Left lung (tissue), 10 donors: Measurements from ENCODE around the gene STXBP4. TPM values are rescaled to one million over a fixed set of nuclear protein-coding genes. Genes with fewer than 3 reads are reported as not detected.
"Not testable (repeated sequence)": the region's sequence is repeated elsewhere in the genome, so short reads cannot be mapped to it uniquely, and the experiment has no call there.

Source experiments
- ATAC-seq: fragments of 200-7000 bp; cut with Tn5 transposase; one replicate; pipeline ENCODE4 v1.9.1; 2020; ENCODE audit warnings: moderate library complexity
- DNase-seq, 4 donors: peaks; one replicate each; pipeline ENCODE4 v3.0.0-alpha.2; 2013 to 2020
- H3K27ac ChIP-seq, 2 donors: fragments of 200-600 bp; sonication (generic) in 1 of 2; one replicate each; pipeline versions ENCODE4 v1.5.0 to v1.8.0; 2020 to 2021
- H3K27me3 ChIP-seq, 2 donors: fragments of 200-600 bp; sonication (generic) in 1 of 2; one replicate each; pipeline versions ENCODE4 v1.5.0 to v1.8.0; 2020 to 2021
- H3K36me3 ChIP-seq, 2 donors: fragments of 200-600 bp; sonication (generic) in 1 of 2; one replicate each; pipeline versions ENCODE4 v1.5.0 to v1.8.0; 2020 to 2021
- H3K4me1 ChIP-seq, 2 donors: fragments of 200-600 bp; one replicate each; pipeline ENCODE4 v1.8.0; 2021
- H3K4me3 ChIP-seq, 2 donors: fragments of 200-600 bp; sonication (generic) in 1 of 2; one replicate each; pipeline versions ENCODE4 v1.5.0 to v1.8.0; 2020 to 2021; ENCODE audit warnings: mild to moderate bottlenecking in 1 of 2
- H3K9me3 ChIP-seq, 2 donors: fragments of 200-600 bp; sonication (generic) in 1 of 2; one replicate each; pipeline versions ENCODE4 v1.5.0 to v1.8.0; 2020 to 2021
- intact Hi-C, 2 donors: fragments of 100-400 bp; cut with DNase I; formaldehyde crosslinking; loops; one replicate each; pipeline versions ENCODE4 v1.11.2 to v1.14.2; 2022
- polyA plus RNA-seq, 6 donors: library from polyadenylated mRNA; unstranded; fragments of 120-200 nt; gene quantifications; one replicate each; pipeline ENCODE4 v1.2.1, GENCODE V29; 2013; ENCODE audit not compliant: insufficient read length in 6 of 6
- total RNA-seq, 2 donors: library from RNA; stranded (reverse); fragmentation: NEBNext Ultra II Directional; extraction: Animal tissue kit (Norgen Biotek cat#: 25700); gene quantifications; one replicate each; pipeline ENCODE4 v1.2.1, GENCODE V29; 2021
- TF ChIP-seq, protein P1 (sequence below), 2 donors: fragments of 200-600 bp; sonication (generic) in 1 of 2; IDR thresholded peaks; one replicate each; pipeline versions ENCODE4 v1.5.0 to v1.8.0; 2021; ENCODE audit warnings: antibody characterized with exemption in 2 of 2
- donor health status: DM: no; HTN: yes; CAD: no.
- donor health status: DM: no; HTN: no; CAD: no.

The STXBP4 gene
- total and polyA plus RNA-seq, 8 donors: 12.7 to 22.0 (median 15.5) TPM

GRCh38 chr17:55068862-55069811 lies 100.6 kb downstream of the STXBP4 start:
- Histone ChIP-seq H3K27ac (no peak overlapping the region), H3K9me3 (no peaks in the 10 kb centered on the region), H3K4me1 (no peaks in the 10 kb centered on the region), H3K27me3 (no peaks in the 10 kb centered on the region), H3K36me3 (peaks cover 0 to 5% of the 10 kb centered on the region in 2 donors), H3K4me3 (no peak overlapping the region)
- TF ChIP-seq, protein P1, sequence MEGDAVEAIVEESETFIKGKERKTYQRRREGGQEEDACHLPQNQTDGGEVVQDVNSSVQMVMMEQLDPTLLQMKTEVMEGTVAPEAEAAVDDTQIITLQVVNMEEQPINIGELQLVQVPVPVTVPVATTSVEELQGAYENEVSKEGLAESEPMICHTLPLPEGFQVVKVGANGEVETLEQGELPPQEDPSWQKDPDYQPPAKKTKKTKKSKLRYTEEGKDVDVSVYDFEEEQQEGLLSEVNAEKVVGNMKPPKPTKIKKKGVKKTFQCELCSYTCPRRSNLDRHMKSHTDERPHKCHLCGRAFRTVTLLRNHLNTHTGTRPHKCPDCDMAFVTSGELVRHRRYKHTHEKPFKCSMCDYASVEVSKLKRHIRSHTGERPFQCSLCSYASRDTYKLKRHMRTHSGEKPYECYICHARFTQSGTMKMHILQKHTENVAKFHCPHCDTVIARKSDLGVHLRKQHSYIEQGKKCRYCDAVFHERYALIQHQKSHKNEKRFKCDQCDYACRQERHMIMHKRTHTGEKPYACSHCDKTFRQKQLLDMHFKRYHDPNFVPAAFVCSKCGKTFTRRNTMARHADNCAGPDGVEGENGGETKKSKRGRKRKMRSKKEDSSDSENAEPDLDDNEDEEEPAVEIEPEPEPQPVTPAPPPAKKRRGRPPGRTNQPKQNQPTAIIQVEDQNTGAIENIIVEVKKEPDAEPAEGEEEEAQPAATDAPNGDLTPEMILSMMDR (IDR thresholded peaks at IDR 0.05): no peak
- ATAC-seq: no peak
- peak in 1 of 4 donors; percentile 8 for DNase-seq
- intact Hi-C loops: no loop called here

DNA sequence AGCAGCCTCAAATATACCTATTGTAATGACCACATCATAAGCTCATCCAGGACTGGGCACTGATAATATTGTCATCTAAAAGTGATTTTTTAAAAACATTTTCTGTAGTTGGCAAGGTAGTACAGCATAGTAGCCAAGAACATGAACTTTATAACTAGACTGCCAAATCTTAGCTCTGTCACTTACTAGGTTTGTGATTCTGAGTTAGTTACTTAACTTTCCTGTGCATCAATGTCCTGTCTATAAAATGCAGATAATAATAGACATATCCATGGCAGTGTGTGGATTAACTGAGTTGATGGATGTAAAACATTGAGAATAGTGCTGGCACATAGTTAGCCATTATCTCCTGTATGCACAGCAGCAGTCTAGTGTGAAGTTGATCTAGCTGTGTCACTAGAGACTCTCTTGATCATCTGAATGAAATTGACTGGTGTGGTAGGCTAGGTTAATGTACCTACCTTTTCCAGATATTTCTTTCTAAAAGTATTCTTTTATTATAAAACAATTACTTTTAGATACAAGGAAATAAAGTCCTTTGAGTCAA lies 101.5 kb downstream of the STXBP4 start:
- Histone ChIP-seq H3K9me3 (no peaks in the 10 kb centered on the region), H3K27me3 (no peaks in the 10 kb centered on the region), H3K27ac (no peak overlapping the region), H3K36me3 (peaks cover 0 to 5% of the 10 kb centered on the region in 2 donors), H3K4me1 (no peaks in the 10 kb centered on the region), H3K4me3 (no peak overlapping the region)
- TF ChIP-seq, protein P1 (IDR thresholded peaks at IDR 0.05): no peak
- DNase-seq: no peak
- ATAC-seq: no peak
- intact Hi-C loops: loop anchor here in 1 of 2 donors (10.0 kb wide), 1 partner anchor 55 kb away; no protein-coding TSS in a partner anchor

DNA sequence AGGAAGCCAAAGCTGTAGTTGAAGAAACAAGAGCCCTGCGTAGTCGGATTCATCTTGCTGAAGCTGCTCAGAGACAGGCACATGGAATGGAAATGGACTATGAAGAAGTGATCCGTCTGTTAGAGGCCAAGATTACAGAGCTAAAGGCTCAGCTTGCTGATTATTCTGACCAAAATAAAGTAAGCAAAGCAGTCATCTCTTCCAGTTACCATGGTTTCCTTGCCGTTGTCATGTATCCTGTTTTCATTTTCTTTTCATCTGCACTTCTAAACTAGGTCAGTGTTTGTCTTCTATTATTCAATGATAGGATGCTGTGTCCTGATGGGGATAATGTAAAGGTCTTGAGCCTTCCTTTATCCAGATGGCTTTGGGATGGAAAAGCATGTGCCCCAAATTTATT lies 104.3 kb downstream of the STXBP4 start:
- H3K27ac ChIP-seq: no peak overlapping the region
- H3K27me3 ChIP-seq: no peaks in the 10 kb centered on the region
- H3K9me3 ChIP-seq: no peaks in the 10 kb centered on the region
- no peak overlapping the region for H3K4me3 ChIP-seq
- H3K36me3 ChIP-seq: peaks cover 0 to 5% of the 10 kb centered on the region in 2 donors
- intact Hi-C loops: loop anchor here in 1 of 2 donors (10.0 kb wide), 1 partner anchor 58 kb away; no protein-coding TSS in a partner anchor
- no peak for DNase-seq
- no peak for ATAC-seq
- H3K4me1 ChIP-seq: no peaks in the 10 kb centered on the region
- TF ChIP-seq, protein P1 (IDR thresholded peaks at IDR 0.05): no peak

GRCh38 chr17:55073467-55073866 lies 104.9 kb downstream of the STXBP4 start:
- ATAC-seq: not testable (repeated sequence)

DNA sequence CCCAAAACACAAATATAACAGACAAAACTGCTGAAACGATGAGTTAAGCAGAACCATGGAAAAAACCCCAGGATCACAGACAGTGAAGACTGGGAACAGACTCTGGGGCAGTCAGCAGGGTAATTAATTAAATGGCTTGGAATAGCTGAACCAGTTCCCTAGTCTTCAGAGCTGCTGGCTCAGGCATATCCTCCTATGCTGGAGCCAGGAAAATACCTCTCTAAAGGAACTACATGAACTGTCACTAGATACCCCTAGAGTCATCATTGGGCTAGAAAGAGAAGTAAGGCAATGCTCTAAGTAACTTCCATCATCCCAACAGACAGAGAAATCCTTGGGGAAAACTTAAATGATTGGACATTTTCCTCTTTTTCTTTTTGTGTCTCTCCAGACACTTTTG lies 113.0 kb downstream of the STXBP4 start:
- ATAC-seq: no peak
- Histone ChIP-seq H3K27me3 (no peaks in the 10 kb centered on the region), H3K4me1 (no peaks in the 10 kb centered on the region), H3K4me3 (no peak overlapping the region), H3K36me3 (peaks cover 0 to 6% of the 10 kb centered on the region in 2 donors), H3K9me3 (no peaks in the 10 kb centered on the region), H3K27ac (no peak overlapping the region)
- intact Hi-C loops: no loop called here
- TF ChIP-seq, protein P1 (IDR thresholded peaks at IDR 0.05): no peak
- no peak for DNase-seq

More at GRCh38 chr17:55073467-55073866, 104.9 kb downstream of the STXBP4 start:
- intact Hi-C loops: loop anchor here in 1 of 2 donors (10.0 kb wide), 1 partner anchor 59 kb away; no protein-coding TSS in a partner anchor
- not testable (repeated sequence) for DNase-seq, H3K4me3 ChIP-seq, H3K36me3 ChIP-seq, H3K4me1 ChIP-seq, H3K9me3 ChIP-seq, H3K27ac ChIP-seq, H3K27me3 ChIP-seq
